Activated T-cell treated with anti-CD3 and anti-CD28 coated beads, Interleukin-2, amount 50 U/mL, for 48 hours (primary cell): ENCODE data around the gene CBFA2T3.
"Not testable (repeated sequence)": the region's sequence is repeated elsewhere in the genome, so short reads cannot be mapped to it uniquely, and the experiment has no call there.

Experiments used
- DNase-seq, 2 experiments: peaks; one replicate each; pipeline ENCODE4 v3.0.0-alpha.2; 2020

Gene CBFA2T3

GRCh38 chr16:88977018-88977811, at the start of gene CBFA2T3:
Gene CBFA2T3 (minus strand): TSS chr16:88977207. CDS start chr16:88976807, 400 bp downstream.
- no peak for DNase-seq

GRCh38 chr16:89026121-89026612, 49.2 kb upstream of the CBFA2T3 start:
- peak; percentile 62 to 71 for DNase-seq

GRCh38 chr16:89025636-89026035, 48.6 kb upstream of the CBFA2T3 start:
- DNase-seq = no peak

GRCh38 chr16:89024546-89025060, 47.6 kb upstream of the CBFA2T3 start:
- no peak for DNase-seq

- DNase-seq = no peak
Observed at GRCh38 chr16:89023621-89024511, 46.9 kb upstream of the CBFA2T3 start.

GRCh38 chr16:89023151-89023551, 46.1 kb upstream of the CBFA2T3 start:
- no peak for DNase-seq

GRCh38 chr16:89022051-89022836, 45.2 kb upstream of the CBFA2T3 start:
- no peak for DNase-seq

- no peak for DNase-seq
Observed at GRCh38 chr16:89020925-89021595, 44.1 kb upstream of the CBFA2T3 start.

- peak; percentile 43 to 53 for DNase-seq
Observed at GRCh38 chr16:89020068-89020924, 43.3 kb upstream of the CBFA2T3 start.

- DNase-seq = no peak
Observed at GRCh38 chr16:89019511-89019910, 42.5 kb upstream of the CBFA2T3 start.

- DNase-seq = no peak
Observed at GRCh38 chr16:89018282-89019158, 41.5 kb upstream of the CBFA2T3 start.

- DNase-seq = no peak
Observed at GRCh38 chr16:89017543-89018281, 40.7 kb upstream of the CBFA2T3 start.

- DNase-seq = not testable (repeated sequence)
Observed at GRCh38 chr16:89016561-89016960, 39.6 kb upstream of the CBFA2T3 start.

- no peak for DNase-seq
Observed at GRCh38 chr16:89015271-89015859, 38.4 kb upstream of the CBFA2T3 start.

GRCh38 chr16:89014403-89015230, 37.6 kb upstream of the CBFA2T3 start:
- DNase-seq = no peak

GRCh38 chr16:89013692-89014402, 36.8 kb upstream of the CBFA2T3 start:
- no peak for DNase-seq

- no peak for DNase-seq
Observed at GRCh38 chr16:89013111-89013510, 36.1 kb upstream of the CBFA2T3 start.
